ENCODE data around the gene RAPGEF3.

Gene RAPGEF3

GRCh38 chr12:47791351-47791746 lies 32.7 kb upstream of the RAPGEF3 start:
- in situ Hi-C loops (cut with HindIII; ENCODE audit: low sequenced_read_pairs) = no loop called here

- in situ Hi-C loops (cut with HindIII; ENCODE audit: low sequenced_read_pairs) = no loop called here
Measured at GRCh38 chr12:47790676-47791350, 32.1 kb upstream of the RAPGEF3 start.

- in situ Hi-C loops (cut with HindIII; ENCODE audit: low sequenced_read_pairs) = no loop called here
Measured at GRCh38 chr12:47789712-47790489, 31.2 kb upstream of the RAPGEF3 start.

- in situ Hi-C loops (cut with HindIII; ENCODE audit: low sequenced_read_pairs) = no loop called here
Measured at GRCh38 chr12:47789141-47789540, 30.5 kb upstream of the RAPGEF3 start.

GRCh38 chr12:47787596-47788319 lies 29.1 kb upstream of the RAPGEF3 start:
- in situ Hi-C loops (cut with HindIII; ENCODE audit: low sequenced_read_pairs) = no loop called here

GRCh38 chr12:47786662-47787280 lies 28.1 kb upstream of the RAPGEF3 start:
- in situ Hi-C loops (cut with HindIII; ENCODE audit: low sequenced_read_pairs) = no loop called here

- in situ Hi-C loops (cut with HindIII; ENCODE audit: low sequenced_read_pairs) = no loop called here
Measured at GRCh38 chr12:47785887-47786661, 27.4 kb upstream of the RAPGEF3 start.

GRCh38 chr12:47785036-47785886 lies 26.6 kb upstream of the RAPGEF3 start:
- in situ Hi-C loops (cut with HindIII; ENCODE audit: low sequenced_read_pairs) = no loop called here

- in situ Hi-C loops (cut with HindIII; ENCODE audit: low sequenced_read_pairs) = no loop called here
Measured at GRCh38 chr12:47783821-47784819, 25.4 kb upstream of the RAPGEF3 start.

- in situ Hi-C loops (cut with HindIII; ENCODE audit: low sequenced_read_pairs) = no loop called here
Measured at GRCh38 chr12:47783024-47783755, 24.5 kb upstream of the RAPGEF3 start.

- in situ Hi-C loops (cut with HindIII; ENCODE audit: low sequenced_read_pairs) = no loop called here
Measured at GRCh38 chr12:47782372-47782770, 23.7 kb upstream of the RAPGEF3 start.

- in situ Hi-C loops (cut with HindIII; ENCODE audit: low sequenced_read_pairs) = no loop called here
Measured at GRCh38 chr12:47781479-47782371, 23.0 kb upstream of the RAPGEF3 start.

GRCh38 chr12:47779943-47780504 lies 21.3 kb upstream of the RAPGEF3 start:
- in situ Hi-C loops (cut with HindIII; ENCODE audit: low sequenced_read_pairs) = no loop called here

GRCh38 chr12:47779301-47779942 lies 20.7 kb upstream of the RAPGEF3 start:
- in situ Hi-C loops (cut with HindIII; ENCODE audit: low sequenced_read_pairs) = no loop called here

- in situ Hi-C loops (cut with HindIII; ENCODE audit: low sequenced_read_pairs) = no loop called here
Measured at GRCh38 chr12:47778881-47779280, 20.2 kb upstream of the RAPGEF3 start.
